ENCODE results near the gene MCC.

GRCh38 chr5:113157886-113158285, 330.4 kb downstream of the MCC start:
- no peak for TF ChIP-seq CTCF (IDR thresholded peaks at IDR 0.05)
- no peak for TF ChIP-seq POLR2A (IDR thresholded peaks at IDR 0.05)
- no peak for TF ChIP-seq POLR2AphosphoS5 (IDR thresholded peaks at IDR 0.05; ENCODE audit: insufficient read depth in 1 of 2, low read depth in 1 of 2)
